ENCODE results near the gene AP5Z1. TPM values are rescaled to one million over a fixed set of nuclear protein-coding genes. Genes with fewer than 3 reads are reported as not detected.

Gene AP5Z1
- total and polyA plus RNA-seq, 5 donors = 10.5 to 17.3 (median 14.7) TPM

GRCh38 chr7:4816419-4817080 lies 41.1 kb downstream of the AP5Z1 start:
- 93% methylated on average over 26 of the region's 26 CpGs for WGBS
- no peak overlapping the region for H3K27ac ChIP-seq (ENCODE audit: low read length)

GRCh38 chr7:4817178-4817901 lies 41.9 kb downstream of the AP5Z1 start:
- no peak for ATAC-seq
- intact Hi-C loops (cut with DNase I) = no loop called here
- DNase-seq = peak in 1 of 3 donors; percentile 37
- no peaks in the 10 kb centered on the region for H3K27me3 ChIP-seq (ENCODE audit: control insufficient read depth, insufficient read depth)
- 93% methylated on average over 38 of the region's 38 CpGs for WGBS
- no peak overlapping the region for H3K27ac ChIP-seq (ENCODE audit: low read length)
- H3K9me3 ChIP-seq (ENCODE audit: control insufficient read depth, low read length) = no peaks in the 10 kb centered on the region
- H3K4me3 ChIP-seq (ENCODE audit: low read length) = no peak overlapping the region
- H3K4me1 ChIP-seq (ENCODE audit: control insufficient read depth, insufficient read depth, low read length) = peaks cover 8% of the 10 kb centered on the region

More at GRCh38 chr7:4816419-4817080, 41.1 kb downstream of the AP5Z1 start:
- ATAC-seq (no peak), DNase-seq (no peak)
- Histone ChIP-seq H3K27me3 (ENCODE audit: control insufficient read depth, insufficient read depth) (no peaks in the 10 kb centered on the region), H3K4me1 (ENCODE audit: control insufficient read depth, insufficient read depth, low read length) (peaks cover 8% of the 10 kb centered on the region), H3K9me3 (ENCODE audit: control insufficient read depth, low read length) (no peaks in the 10 kb centered on the region), H3K4me3 (ENCODE audit: low read length) (no peak overlapping the region)
- intact Hi-C loops (cut with DNase I) = no loop called here

GRCh38 chr7:4818000-4818794 lies 42.8 kb downstream of the AP5Z1 start:
- no peaks in the 10 kb centered on the region for H3K27me3 ChIP-seq (ENCODE audit: control insufficient read depth, insufficient read depth)
- no peak overlapping the region for H3K27ac ChIP-seq (ENCODE audit: low read length)
- WGBS = 78% methylated on average over 32 of the region's 32 CpGs
- H3K9me3 ChIP-seq (ENCODE audit: control insufficient read depth, low read length) = no peaks in the 10 kb centered on the region
- DNase-seq (peak in 1 of 3 donors; percentile 56), ATAC-seq (peak in 1 of 2 donors; percentile 4)
- intact Hi-C loops (cut with DNase I) = no loop called here
- peaks cover 8% of the 10 kb centered on the region for H3K4me1 ChIP-seq (ENCODE audit: control insufficient read depth, insufficient read depth, low read length)
- H3K4me3 ChIP-seq (ENCODE audit: low read length) = no peak overlapping the region

- peak; percentile 67 to 70 for ATAC-seq
- Histone ChIP-seq H3K27me3 (ENCODE audit: control insufficient read depth, insufficient read depth) (no peaks in the 10 kb centered on the region), H3K9me3 (ENCODE audit: control insufficient read depth, low read length) (no peaks in the 10 kb centered on the region), H3K4me1 (ENCODE audit: control insufficient read depth, insufficient read depth, low read length) (peaks cover 8% of the 10 kb centered on the region), H3K27ac (ENCODE audit: low read length) (peak overlapping the region; percentile 2), H3K4me3 (ENCODE audit: low read length) (no peak overlapping the region)
- peak; percentile 56 to 85 (median 84) for DNase-seq
- WGBS = 40% methylated on average over 39 of the region's 39 CpGs
- intact Hi-C loops (cut with DNase I) = no loop called here
These were observed 44.4 kb downstream of the AP5Z1 start for GRCh38 chr7:4819560-4820404.

GRCh38 chr7:4820405-4820966 lies 45.1 kb downstream of the AP5Z1 start:
- no peaks in the 10 kb centered on the region for H3K9me3 ChIP-seq (ENCODE audit: control insufficient read depth, low read length)
- H3K27ac ChIP-seq (ENCODE audit: low read length) = no peak overlapping the region
- intact Hi-C loops (cut with DNase I) = no loop called here
- peaks cover 8% of the 10 kb centered on the region for H3K4me1 ChIP-seq (ENCODE audit: control insufficient read depth, insufficient read depth, low read length)
- 43% methylated on average over 19 of the region's 19 CpGs for WGBS
- peak; percentile 54 to 73 for ATAC-seq
- H3K4me3 ChIP-seq (ENCODE audit: low read length) = no peak overlapping the region
- no peaks in the 10 kb centered on the region for H3K27me3 ChIP-seq (ENCODE audit: control insufficient read depth, insufficient read depth)
- peak in 1 of 3 donors; percentile 77 for DNase-seq

- DNase-seq (peak in 1 of 3 donors; percentile 71), ATAC-seq (peak; percentile 6 to 20)
- Histone ChIP-seq H3K27me3 (ENCODE audit: control insufficient read depth, insufficient read depth) (no peaks in the 10 kb centered on the region), H3K9me3 (ENCODE audit: control insufficient read depth, low read length) (no peaks in the 10 kb centered on the region), H3K27ac (ENCODE audit: low read length) (no peak overlapping the region), H3K4me3 (ENCODE audit: low read length) (no peak overlapping the region), H3K4me1 (ENCODE audit: control insufficient read depth, insufficient read depth, low read length) (peaks cover 8% of the 10 kb centered on the region)
- WGBS = 70% methylated on average over 20 of the region's 20 CpGs
- intact Hi-C loops (cut with DNase I) = no loop called here
These were observed 45.6 kb downstream of the AP5Z1 start for GRCh38 chr7:4820967-4821471.

GRCh38 chr7:4822677-4823076 lies 47.3 kb downstream of the AP5Z1 start:
- intact Hi-C loops (cut with DNase I) = no loop called here
- Histone ChIP-seq H3K9me3 (ENCODE audit: control insufficient read depth, low read length) (no peaks in the 10 kb centered on the region), H3K27ac (ENCODE audit: low read length) (no peak overlapping the region), H3K4me1 (ENCODE audit: control insufficient read depth, insufficient read depth, low read length) (peaks cover 8% of the 10 kb centered on the region), H3K4me3 (ENCODE audit: low read length) (no peak overlapping the region), H3K27me3 (ENCODE audit: control insufficient read depth, insufficient read depth) (no peaks in the 10 kb centered on the region)
- 82% methylated on average over 9 of the region's 9 CpGs for WGBS
- DNase-seq = peak in 1 of 3 donors; percentile 45
- no peak for ATAC-seq

- DNase-seq (peak in 2 of 3 donors; percentile 8 to 36), ATAC-seq (no peak)
- Histone ChIP-seq H3K9me3 (ENCODE audit: control insufficient read depth, low read length) (no peaks in the 10 kb centered on the region), H3K27ac (ENCODE audit: low read length) (no peak overlapping the region), H3K4me1 (ENCODE audit: control insufficient read depth, insufficient read depth, low read length) (peaks cover 8% of the 10 kb centered on the region), H3K4me3 (ENCODE audit: low read length) (no peak overlapping the region), H3K27me3 (ENCODE audit: control insufficient read depth, insufficient read depth) (no peaks in the 10 kb centered on the region)
- intact Hi-C loops (cut with DNase I) = no loop called here
- 69% methylated on average over 14 of the region's 14 CpGs for WGBS
These were observed 48.2 kb downstream of the AP5Z1 start for GRCh38 chr7:4823441-4824119.

- no peak overlapping the region for H3K27ac ChIP-seq (ENCODE audit: low read length)
- H3K4me3 ChIP-seq (ENCODE audit: low read length) = no peak overlapping the region
- intact Hi-C loops (cut with DNase I) = no loop called here
- H3K4me1 ChIP-seq (ENCODE audit: control insufficient read depth, insufficient read depth, low read length) = peaks cover 8% of the 10 kb centered on the region
- H3K9me3 ChIP-seq (ENCODE audit: control insufficient read depth, low read length) = no peaks in the 10 kb centered on the region
- WGBS = 81% methylated on average over 20 of the region's 20 CpGs
- no peaks in the 10 kb centered on the region for H3K27me3 ChIP-seq (ENCODE audit: control insufficient read depth, insufficient read depth)
- ATAC-seq = no peak
- peak; percentile 14 to 60 (median 38) for DNase-seq
These were observed 48.8 kb downstream of the AP5Z1 start for GRCh38 chr7:4824120-4824775.

Measured in right cardiac atrium (tissue), 5 donors.